G401 (cell line): Measurements from ENCODE around the gene C16orf89. TPM values are rescaled to one million over a fixed set of nuclear protein-coding genes. Genes with fewer than 3 reads are reported as not detected.
A peak's percentile ranks its signal among the peaks of the same experiment; 100 is the strongest.
"Not testable (repeated sequence)": the region's sequence is repeated elsewhere in the genome, so short reads cannot be mapped to it uniquely, and the experiment has no call there.

Experiments used
- DNase-seq: peaks from one replicate; pipeline ENCODE4 v3.0.0-alpha.2; 2015; ENCODE audit warnings: low spot score
- in situ Hi-C: cut with HindIII; loops from 2 replicates; pipeline ENCODE4 v1.10.0; 2016; ENCODE audit warnings: low sequenced_read_pairs, mixed read lengths
- total RNA-seq: library from RNA; depleted of rRNA; stranded (reverse); fragments of >200 nt; shearing (Covaris generic); gene quantifications from 2 replicates; pipeline ENCODE4 v1.2.3, GENCODE V29; 2014

C16orf89 gene
- total RNA-seq, 1 experiment from 2014 or later, result not detected

DNA sequence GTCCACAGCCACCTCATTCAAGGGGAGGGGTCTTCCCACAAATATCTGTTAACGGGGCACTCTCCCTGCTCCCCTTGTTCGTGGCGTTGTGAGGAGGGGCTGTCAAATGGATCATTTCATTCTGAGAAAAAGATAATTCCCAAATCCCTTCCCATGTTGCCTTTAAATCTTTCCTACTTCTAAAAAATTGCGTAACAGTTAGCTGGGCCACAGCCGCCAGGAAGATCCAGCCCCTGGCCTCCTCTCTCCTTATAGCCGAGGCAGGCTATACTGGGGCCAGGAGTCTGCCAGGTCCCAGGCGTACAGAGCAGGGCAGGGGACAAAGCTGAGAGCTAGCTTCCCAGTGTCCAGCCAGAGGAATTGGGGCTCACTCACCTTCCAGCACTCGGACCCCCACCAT lies 430 bp downstream of the C16orf89 start:
- in situ Hi-C loops, result no loop called here

GRCh38 chr16:5064915-5065314 lies 841 bp downstream of the C16orf89 start:
- in situ Hi-C loops, result no loop called here
- peak; percentile 15 for DNase-seq

More for the DNA sequence above, 430 bp downstream of the C16orf89 start:
- no peak for DNase-seq

DNA sequence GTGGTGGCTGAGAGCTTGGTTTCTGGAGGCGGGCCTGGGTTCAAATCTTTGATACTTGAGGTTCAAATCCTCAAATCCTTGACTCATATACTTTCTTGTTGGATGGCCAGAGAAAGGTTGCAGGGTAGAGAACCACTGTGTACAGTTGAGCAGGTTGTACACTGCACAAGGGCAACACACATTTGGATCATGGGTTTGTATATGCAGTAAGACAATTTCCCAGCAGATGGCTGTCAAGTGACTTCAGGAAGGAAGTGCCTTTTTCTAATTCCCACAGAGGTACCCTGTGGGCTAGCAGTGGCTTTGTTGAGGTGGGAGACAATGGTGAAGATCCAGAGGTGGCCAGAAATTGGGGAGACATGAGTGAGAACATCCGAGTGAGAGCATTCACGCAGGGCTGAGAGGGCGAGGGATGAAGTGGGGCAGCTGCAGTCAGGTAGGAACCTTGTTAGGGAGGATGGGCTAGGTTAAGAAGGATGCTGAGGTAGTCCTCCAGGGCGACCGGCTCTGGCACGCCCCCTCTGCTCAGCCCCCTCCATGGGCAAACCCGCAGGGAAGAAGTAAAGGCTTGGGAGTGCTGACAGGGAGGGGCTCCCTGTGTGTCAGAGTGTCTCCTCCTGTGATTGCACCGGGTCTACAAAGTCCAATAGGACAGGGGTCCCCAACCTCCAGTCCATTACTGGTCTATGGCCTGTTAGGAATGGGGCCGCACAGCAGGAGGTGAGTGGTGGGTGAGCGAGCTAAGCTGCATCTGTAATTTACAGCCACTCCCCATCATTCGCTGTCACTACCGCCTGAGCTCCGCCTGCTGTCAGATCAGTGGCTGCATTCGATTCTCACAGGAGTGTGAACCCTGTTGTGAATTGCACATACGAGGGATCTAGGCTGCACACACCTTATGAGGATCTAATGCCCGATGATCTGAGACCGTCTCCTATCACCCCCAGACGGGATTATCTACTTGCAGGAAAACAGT lies 2.7 kb downstream of the C16orf89 start:
- no peak for DNase-seq
- in situ Hi-C loops, result no loop called here

DNA sequence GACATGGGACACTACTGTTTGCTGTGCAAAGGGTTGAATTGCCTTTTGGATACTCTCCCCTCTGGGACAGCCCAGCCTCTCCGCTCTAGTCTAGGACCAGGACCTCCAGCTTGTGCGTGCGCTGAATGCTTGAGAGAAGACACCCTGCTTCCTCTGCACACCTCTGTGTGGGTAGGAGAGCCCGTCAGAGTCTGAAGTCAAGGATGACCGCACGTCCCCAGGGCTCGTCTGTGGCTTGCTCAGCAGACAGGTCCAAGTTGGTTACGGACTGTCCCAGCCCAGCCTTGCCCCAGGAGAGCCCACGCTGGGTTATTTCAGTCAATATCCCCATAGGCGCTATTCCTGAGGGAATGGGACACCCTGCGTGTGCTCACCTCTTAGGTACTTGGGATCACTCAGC lies 3.7 kb downstream of the C16orf89 start:
- in situ Hi-C loops, result no loop called here
- DNase-seq, result no peak

DNA sequence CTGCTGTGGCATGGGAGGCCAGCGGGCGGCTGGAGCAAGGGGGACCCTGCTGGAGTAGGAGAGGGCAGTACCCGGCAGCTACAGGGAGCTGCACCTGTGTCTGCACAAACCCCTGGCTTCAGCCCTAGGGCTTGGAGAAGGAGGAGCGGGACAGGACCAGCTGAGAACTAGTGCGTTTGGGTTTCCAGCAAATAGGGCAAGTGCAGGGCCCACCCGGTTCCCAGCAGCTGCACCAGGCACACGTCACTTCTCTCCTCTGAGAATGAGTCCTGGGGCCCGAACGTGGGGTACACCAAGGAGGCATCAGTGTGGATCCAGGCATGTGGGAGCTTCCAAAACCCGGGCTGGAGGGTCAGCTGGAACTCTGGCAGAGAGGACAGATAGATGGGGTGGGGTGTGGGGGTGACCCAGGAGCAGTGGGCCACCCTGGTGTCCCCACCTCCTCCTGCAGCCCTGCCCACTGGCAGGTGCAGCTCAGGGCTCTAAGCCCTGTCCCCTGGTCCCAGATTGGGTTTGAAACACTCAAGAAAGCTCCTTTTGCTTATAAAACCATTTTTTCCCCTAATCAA lies 5.6 kb downstream of the C16orf89 start:
- no peak for DNase-seq
- in situ Hi-C loops, result no loop called here

GRCh38 chr16:5059386-5060072 lies 6.2 kb downstream of the C16orf89 start:
- in situ Hi-C loops, result no loop called here
- DNase-seq, result no peak

- in situ Hi-C loops, result no loop called here
- no peak for DNase-seq
These were observed 7.3 kb downstream of the C16orf89 start for GRCh38 chr16:5058476-5058875.

GRCh38 chr16:5056352-5056751 lies 9.4 kb downstream of the C16orf89 start:
- DNase-seq, result no peak
- in situ Hi-C loops, result no loop called here

- no peak for DNase-seq
- in situ Hi-C loops, result no loop called here
These were observed 10.6 kb downstream of the C16orf89 start for GRCh38 chr16:5054876-5055865.

GRCh38 chr16:5046914-5047313 lies 18.8 kb downstream of the C16orf89 start:
- in situ Hi-C loops, result no loop called here
- no peak for DNase-seq

DNA sequence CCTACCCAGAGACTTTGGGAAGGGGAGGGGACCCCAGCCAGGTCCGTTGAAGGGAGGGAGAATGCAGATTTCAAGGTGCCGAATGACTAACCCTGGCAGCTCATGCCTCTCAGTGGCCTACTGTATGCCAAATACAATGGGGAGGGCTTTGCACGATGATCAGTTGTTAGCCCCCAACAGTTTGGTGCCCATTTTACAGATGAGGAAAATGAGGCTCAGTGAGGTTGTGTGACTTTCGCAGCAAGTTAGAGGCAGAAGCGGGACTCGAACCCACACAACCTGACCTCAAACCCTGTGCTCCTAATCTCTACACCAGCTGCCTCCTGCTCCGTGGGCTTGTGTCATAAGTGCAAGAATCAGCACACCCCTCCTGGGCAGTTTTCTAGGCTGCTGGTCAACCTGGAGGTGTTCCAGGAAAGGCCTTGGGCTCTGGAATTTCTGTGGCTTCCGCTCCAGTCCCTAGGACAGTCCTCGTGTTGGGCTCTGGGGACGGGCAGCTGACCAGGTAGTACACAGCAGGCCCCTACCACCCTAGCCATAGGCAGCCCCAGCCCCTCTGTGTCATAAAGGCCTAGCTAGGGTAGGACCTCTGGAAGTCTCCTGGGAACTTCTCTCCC lies 20.1 kb downstream of the C16orf89 start:
- in situ Hi-C loops, result no loop called here
- DNase-seq, result no peak

GRCh38 chr16:5044581-5044980 lies 21.2 kb downstream of the C16orf89 start:
- in situ Hi-C loops, DNase-seq: not testable (repeated sequence)

- in situ Hi-C loops, result no loop called here
These were observed 21.7 kb downstream of the C16orf89 start for GRCh38 chr16:5044011-5044540.

DNA sequence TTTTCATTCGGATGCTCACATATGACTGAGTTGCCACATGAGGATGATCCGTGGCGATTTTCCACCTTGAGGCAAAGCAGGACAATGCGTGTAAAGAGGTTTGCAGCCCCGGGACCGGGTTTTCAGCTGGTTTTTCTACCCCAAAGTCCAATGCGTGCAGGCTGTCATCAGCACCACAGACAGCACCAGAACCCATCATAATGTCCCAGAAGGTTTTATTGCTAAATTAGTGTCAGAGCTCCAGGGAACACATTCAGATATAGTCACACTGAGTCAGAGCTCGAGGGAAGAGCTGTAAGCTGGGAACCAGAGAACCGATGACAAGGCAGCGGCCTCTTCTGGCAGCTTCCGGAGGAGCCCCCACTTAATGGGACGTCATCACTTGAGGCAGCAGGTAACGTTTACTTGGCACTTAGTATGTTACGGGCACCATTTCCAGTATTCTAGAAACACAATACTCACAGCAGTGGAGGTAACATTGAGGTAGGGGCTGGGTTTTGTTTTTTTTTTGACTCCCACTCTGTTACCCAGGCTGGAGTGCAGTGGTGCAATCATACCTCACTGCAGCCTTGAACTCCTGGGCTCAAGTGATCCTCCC lies 23.1 kb downstream of the C16orf89 start:
- in situ Hi-C loops, result no loop called here
- no peak for DNase-seq

More at GRCh38 chr16:5044011-5044540, 21.7 kb downstream of the C16orf89 start:
- no peak for DNase-seq

DNA sequence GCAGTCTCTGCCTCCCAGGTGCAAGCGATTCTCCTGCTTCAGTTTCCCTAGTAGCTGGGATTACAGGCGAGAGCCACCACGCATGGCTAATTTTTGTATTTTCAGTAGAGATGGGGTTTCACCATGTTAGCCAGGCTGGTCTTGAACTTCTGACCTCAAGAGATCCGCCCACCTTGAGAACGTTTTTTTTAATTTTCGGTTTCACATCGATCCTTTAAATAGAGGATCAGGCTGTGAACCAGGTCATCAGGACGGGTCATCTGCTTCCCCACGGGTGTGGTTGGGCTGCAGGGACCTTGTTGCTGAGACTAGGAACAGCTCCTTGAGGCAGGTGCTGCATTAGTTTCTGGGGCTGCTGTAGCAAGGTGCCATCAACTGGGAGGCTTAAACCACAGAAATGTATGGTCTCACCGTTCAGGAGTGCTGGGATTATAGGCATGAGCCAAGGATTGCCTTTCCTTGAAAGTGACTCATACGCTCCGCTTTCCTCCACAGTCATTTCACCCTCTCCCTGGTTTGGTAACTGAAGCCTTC lies 24.1 kb downstream of the C16orf89 start:
- DNase-seq, result no peak
- in situ Hi-C loops, result no loop called here

- no peak for DNase-seq
- in situ Hi-C loops, result no loop called here
These were observed 25.3 kb downstream of the C16orf89 start for GRCh38 chr16:5040451-5040850.
